Mesendoderm (in vitro differentiated cells): ENCODE data around the gene CWF19L2.

ENCODE experiments used
- DNase-seq: peaks from one replicate; pipeline ENCODE4 v3.0.0; 2013
- H2AK5ac ChIP-seq: 2 replicates; pipeline ENCODE4 v1.6.1; 2013; ENCODE audit warnings: low read length, inconsistent platforms
- H2BK120ac ChIP-seq: 2 replicates; pipeline ENCODE4 v1.6.1; 2013; ENCODE audit warnings: low read depth, mild to moderate bottlenecking, low read length, moderate library complexity, mixed read lengths
- H2BK15ac ChIP-seq: replicated peaks from 2 replicates; pipeline ENCODE4 v1.6.1; 2013; ENCODE audit warnings: low read depth, mild to moderate bottlenecking, moderate library complexity
- H2BK5ac ChIP-seq: 2 replicates; pipeline ENCODE4 v1.6.1; 2013; ENCODE audit warnings: low read length, inconsistent platforms
- H3K18ac ChIP-seq: 2 replicates; pipeline ENCODE4 v1.6.1; 2013; ENCODE audit warnings: mild to moderate bottlenecking, low read length, mixed read lengths
- H3K23ac ChIP-seq: one replicate; pipeline ENCODE4 v1.6.1; 2013; ENCODE audit warnings: low read length
- H3K27ac ChIP-seq: 2 replicates; pipeline ENCODE4 v1.5.1; 2013; ENCODE audit warnings: low read depth, mild to moderate bottlenecking, inconsistent platforms, low read length, moderate library complexity
- H3K27me3 ChIP-seq: 2 replicates; pipeline ENCODE4 v1.6.1; 2013; ENCODE audit warnings: low read length, control low read depth, mild to moderate bottlenecking, inconsistent platforms; ENCODE audit not compliant: insufficient read depth, poor library complexity
- H3K36me3 ChIP-seq: 2 replicates; pipeline ENCODE4 v1.6.1; 2013; ENCODE audit warnings: low read length, inconsistent platforms; ENCODE audit not compliant: control insufficient read depth, insufficient read depth
- H3K4ac ChIP-seq: one replicate; pipeline ENCODE4 v1.6.1; 2013; ENCODE audit warnings: low read depth, mild to moderate bottlenecking, low read length, moderate library complexity
- H3K4me1 ChIP-seq: 2 replicates; pipeline ENCODE4 v1.6.1; 2013; ENCODE audit warnings: low read depth, low read length, inconsistent platforms; ENCODE audit not compliant: control insufficient read depth
- H3K4me2 ChIP-seq: 2 replicates; pipeline ENCODE4 v1.6.1; 2013; ENCODE audit warnings: low read length
- H3K4me3 ChIP-seq: 2 replicates; pipeline ENCODE4 v1.5.1; 2013; ENCODE audit warnings: mild to moderate bottlenecking, low read length
- H3K56ac ChIP-seq: one replicate; pipeline ENCODE4 v1.6.1; 2013; ENCODE audit warnings: low read length
- H3K79me1 ChIP-seq: 2 replicates; pipeline ENCODE4 v1.6.1; 2013; ENCODE audit warnings: low read length, inconsistent platforms
- H3K79me2 ChIP-seq: 2 replicates; pipeline ENCODE4 v1.6.1; 2013; ENCODE audit warnings: mild to moderate bottlenecking, low read length; ENCODE audit not compliant: control insufficient read depth, insufficient read depth
- H3K9ac ChIP-seq: 2 replicates; pipeline ENCODE4 v1.6.1; 2013; ENCODE audit warnings: low read length, inconsistent platforms
- H4K5ac ChIP-seq: one replicate; pipeline ENCODE4 v1.6.1; 2013; ENCODE audit warnings: low read length
- H4K8ac ChIP-seq: one replicate; pipeline ENCODE4 v1.6.1; 2013; ENCODE audit warnings: low read depth, mild to moderate bottlenecking, control low read depth, low read length, moderate library complexity
- WGBS: extraction: QIAGEN DNeasy Blood & Tissue Kit; methylation state at CpG from one replicate; pipeline ENCODE4 v1.1.7; 2013; ENCODE audit warnings: low lambda C conversion rate, missing lambda C conversion rate; ENCODE audit not compliant: insufficient coverage; ENCODE audit errors: extremely low coverage; 5-methylcytosine and 5-hydroxymethylcytosine counted together

CWF19L2 gene

DNA sequence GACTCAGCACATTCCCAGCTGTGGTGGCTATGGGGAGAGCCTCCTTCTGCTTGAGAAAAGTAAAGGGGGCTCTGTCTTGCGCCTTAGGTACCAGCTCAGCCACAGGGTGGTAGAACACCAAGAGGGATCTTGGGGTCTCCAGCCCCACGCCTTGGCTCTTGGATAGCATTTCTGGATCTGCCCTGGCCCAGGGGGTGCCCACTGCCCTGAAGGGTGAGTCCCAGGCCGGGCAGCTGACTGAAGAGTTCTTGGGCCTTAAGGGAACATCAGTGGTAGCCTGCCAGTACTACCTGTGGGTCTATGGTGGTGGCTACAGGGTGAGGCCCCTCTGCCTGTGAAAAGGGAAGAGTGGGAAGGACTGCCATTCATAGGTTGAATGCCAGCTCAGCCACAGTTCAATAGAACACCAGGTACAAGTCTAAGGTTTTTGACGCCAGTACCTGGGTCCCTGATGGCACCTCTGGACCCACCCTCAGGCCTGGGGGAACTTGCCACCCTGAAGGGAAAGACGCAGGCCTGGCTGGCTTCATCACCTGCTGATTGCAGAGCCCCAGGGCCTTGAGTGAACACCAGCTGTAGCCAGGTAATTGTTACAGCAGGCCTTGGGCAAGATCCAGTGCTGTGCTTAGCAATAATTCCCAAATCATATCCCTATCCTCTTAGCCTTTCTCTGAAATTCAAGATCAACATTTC, 3.9 kb downstream of the CWF19L2 start:
- Histone ChIP-seq H3K4me2 (no peak overlapping the region), H4K5ac (no peak overlapping the region), H3K27ac (no peak overlapping the region), H2AK5ac (no peak overlapping the region), H2BK15ac (no peak overlapping the region), H3K4me3 (no peak overlapping the region), H3K18ac (no peak overlapping the region), H3K4me1 (no peaks in the 10 kb centered on the region), H4K8ac (no peak overlapping the region), H3K56ac (no peak overlapping the region), H3K23ac (no peak overlapping the region), H3K79me1 (peaks cover 2% of the 10 kb centered on the region), H3K27me3 (no peaks in the 10 kb centered on the region), H2BK5ac (no peak overlapping the region), H3K9ac (no peak overlapping the region), H3K36me3 (peaks cover 5% of the 10 kb centered on the region), H3K79me2 (peaks cover 14% of the 10 kb centered on the region), H3K4ac (no peak overlapping the region), H2BK120ac (no peak overlapping the region)
- no CpG with 5 or more reads among the region's 5 CpGs for WGBS
- DNase-seq = no peak

DNA sequence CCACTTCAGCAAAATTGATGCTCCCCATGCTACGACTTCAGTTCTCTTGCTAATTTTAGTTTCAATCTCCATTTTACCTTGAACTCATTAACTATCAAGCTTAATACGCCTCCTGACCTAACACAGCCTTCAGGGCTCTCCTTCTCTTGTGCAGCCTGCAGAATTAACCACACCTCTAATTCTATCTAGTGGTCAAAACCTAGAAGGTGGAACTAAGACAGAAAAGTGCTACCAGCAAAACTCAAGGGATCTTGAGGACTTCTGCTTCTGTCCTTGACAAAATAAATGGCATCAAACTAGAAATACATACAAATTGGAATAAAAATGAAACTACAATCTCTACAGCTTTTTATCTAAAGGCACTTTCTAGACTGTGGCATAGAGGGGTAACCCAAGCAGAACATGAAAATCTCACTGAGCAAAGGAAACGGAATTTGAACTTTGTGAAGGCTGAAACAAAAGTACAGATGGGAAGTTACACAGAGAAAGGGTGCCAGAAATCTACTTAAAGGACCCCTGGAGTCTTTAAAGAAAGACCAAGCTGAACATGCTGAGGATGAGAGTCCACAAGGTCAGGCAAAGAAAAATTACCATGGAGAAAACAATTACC, 10.7 kb downstream of the CWF19L2 start:
- no peak for DNase-seq
- H3K79me2 ChIP-seq = peaks cover 2% of the 10 kb centered on the region
- H3K18ac ChIP-seq = no peak overlapping the region
- H3K27me3 ChIP-seq = no peaks in the 10 kb centered on the region
- H2BK120ac ChIP-seq = no peak overlapping the region
- no peaks in the 10 kb centered on the region for H3K4me1 ChIP-seq
- no peak overlapping the region for H2BK5ac ChIP-seq
- no peak overlapping the region for H4K8ac ChIP-seq
- no peaks in the 10 kb centered on the region for H3K36me3 ChIP-seq
- H2BK15ac ChIP-seq = no peak overlapping the region
- H3K4me3 ChIP-seq = no peak overlapping the region
- no peak overlapping the region for H3K56ac ChIP-seq
- H3K27ac ChIP-seq = no peak overlapping the region
- H3K4me2 ChIP-seq = no peak overlapping the region
- H2AK5ac ChIP-seq = no peak overlapping the region
- no CpG with 5 or more reads among the region's 3 CpGs for WGBS
- no peak overlapping the region for H3K23ac ChIP-seq
- no peak overlapping the region for H4K5ac ChIP-seq
- no peak overlapping the region for H3K9ac ChIP-seq
- H3K4ac ChIP-seq = no peak overlapping the region
- H3K79me1 ChIP-seq = no peaks in the 10 kb centered on the region

DNA sequence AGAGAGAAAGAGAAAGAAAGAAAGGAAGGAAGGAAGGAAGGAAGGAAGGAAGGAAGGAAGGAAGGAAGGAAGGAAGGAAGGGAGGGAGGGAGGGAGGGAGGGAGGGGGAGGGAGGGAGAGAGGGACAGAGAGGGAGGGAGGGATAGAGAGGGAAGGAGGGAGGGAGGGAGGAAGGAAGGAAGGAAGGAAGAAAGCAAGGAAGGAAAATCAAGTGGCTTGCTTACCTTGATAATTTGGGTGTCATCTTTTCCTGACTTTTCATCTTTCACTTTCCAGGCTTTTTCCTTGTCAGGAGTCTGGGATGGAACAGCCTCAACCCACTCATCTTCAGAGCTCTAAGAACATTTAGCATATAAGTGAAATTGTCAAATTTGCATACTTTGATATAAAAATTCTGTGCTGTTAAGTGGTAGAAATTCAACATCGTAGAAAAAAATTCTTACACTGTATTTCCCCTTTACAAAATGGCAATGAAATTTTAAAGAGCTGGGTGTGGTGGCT, 14.9 kb downstream of the CWF19L2 start:
- Histone ChIP-seq H3K4me2 (no peak overlapping the region), H2AK5ac (no peak overlapping the region), H3K27ac (no peak overlapping the region), H3K9ac (no peak overlapping the region), H3K18ac (no peak overlapping the region), H3K23ac (no peak overlapping the region), H3K36me3 (no peaks in the 10 kb centered on the region), H3K27me3 (no peaks in the 10 kb centered on the region), H2BK120ac (no peak overlapping the region), H3K79me2 (no peaks in the 10 kb centered on the region), H3K4me1 (no peaks in the 10 kb centered on the region), H3K4me3 (no peak overlapping the region), H4K5ac (no peak overlapping the region), H4K8ac (no peak overlapping the region), H2BK15ac (no peak overlapping the region), H3K79me1 (no peaks in the 10 kb centered on the region), H3K4ac (no peak overlapping the region), H2BK5ac (no peak overlapping the region), H3K56ac (no peak overlapping the region)
- no peak for DNase-seq
- WGBS = no CpG with 5 or more reads among the region's 1 CpG

DNA sequence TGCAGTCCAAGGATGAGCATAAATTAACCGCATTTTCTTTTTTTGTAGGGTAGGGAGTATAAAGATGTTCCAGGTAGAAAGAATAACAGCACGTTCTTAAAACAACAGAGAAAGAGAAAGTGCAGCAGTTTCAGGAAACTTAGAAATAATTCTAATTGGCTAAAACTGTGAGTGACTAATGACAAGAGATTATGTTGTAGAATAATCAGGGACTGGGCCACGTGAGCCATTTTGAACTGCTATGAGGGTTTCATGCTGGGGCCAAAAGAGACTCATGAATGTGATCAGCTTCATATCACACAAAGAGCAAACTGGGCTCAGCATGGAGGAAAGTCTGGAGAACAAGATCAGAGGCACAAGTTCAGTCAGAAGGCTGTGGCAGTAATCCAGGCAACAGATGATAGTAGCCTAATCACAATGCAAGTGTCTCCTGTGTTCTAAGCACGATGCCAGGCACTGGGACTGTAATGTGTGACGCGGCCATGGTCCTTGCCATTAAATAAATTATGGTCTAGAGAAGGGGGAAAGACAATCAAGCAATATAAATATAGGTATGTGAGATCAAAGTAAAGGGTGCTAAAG, 17.9 kb downstream of the CWF19L2 start:
- no CpG with 5 or more reads among the region's 6 CpGs for WGBS
- Histone ChIP-seq H3K4me2 (no peak overlapping the region), H2BK15ac (no peak overlapping the region), H3K27me3 (no peaks in the 10 kb centered on the region), H3K79me2 (no peaks in the 10 kb centered on the region), H3K56ac (no peak overlapping the region), H2BK5ac (no peak overlapping the region), H3K27ac (no peak overlapping the region), H3K36me3 (no peaks in the 10 kb centered on the region), H3K79me1 (no peaks in the 10 kb centered on the region), H3K4me1 (no peaks in the 10 kb centered on the region), H3K23ac (no peak overlapping the region), H4K8ac (no peak overlapping the region), H4K5ac (no peak overlapping the region), H3K9ac (no peak overlapping the region), H2BK120ac (no peak overlapping the region), H3K4ac (no peak overlapping the region), H3K18ac (no peak overlapping the region), H3K4me3 (no peak overlapping the region), H2AK5ac (no peak overlapping the region)
- DNase-seq = peak; percentile 8

DNA sequence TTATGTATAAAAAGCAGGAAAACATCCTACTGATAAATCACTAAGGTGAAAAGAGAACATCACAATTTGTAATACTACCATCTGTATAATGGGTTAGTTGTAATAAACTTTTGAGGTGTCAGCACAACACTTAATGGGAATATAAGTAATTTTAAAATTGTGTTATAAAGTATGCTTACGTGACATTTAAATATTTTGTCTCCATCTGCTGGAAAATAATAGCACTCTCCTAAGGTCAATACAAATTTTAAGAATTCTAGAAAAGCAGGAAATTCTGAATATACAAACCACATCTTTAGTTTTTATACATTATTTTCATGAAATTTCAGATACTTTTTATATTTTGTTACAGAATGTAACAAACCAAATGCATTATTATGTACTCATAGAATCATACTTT, 19.5 kb downstream of the CWF19L2 start:
- no CpG with 5 or more reads among the region's 1 CpG for WGBS

More for the DNA sequence above, 19.5 kb downstream of the CWF19L2 start:
- H2BK15ac ChIP-seq = no peak overlapping the region
- H4K5ac ChIP-seq = no peak overlapping the region
- no peaks in the 10 kb centered on the region for H3K27me3 ChIP-seq
- H3K4ac ChIP-seq = no peak overlapping the region
- no peak overlapping the region for H3K23ac ChIP-seq
- no peak overlapping the region for H3K18ac ChIP-seq
- no peak overlapping the region for H3K27ac ChIP-seq
- no peak overlapping the region for H4K8ac ChIP-seq
- no peak overlapping the region for H2BK120ac ChIP-seq
- H3K79me2 ChIP-seq = no peaks in the 10 kb centered on the region
- H2AK5ac ChIP-seq = no peak overlapping the region
- H3K36me3 ChIP-seq = no peaks in the 10 kb centered on the region
- H3K4me1 ChIP-seq = no peaks in the 10 kb centered on the region
- H3K79me1 ChIP-seq = no peaks in the 10 kb centered on the region
- no peak overlapping the region for H3K9ac ChIP-seq
- no peak overlapping the region for H2BK5ac ChIP-seq
- no peak overlapping the region for H3K4me2 ChIP-seq
- DNase-seq = no peak
- no peak overlapping the region for H3K56ac ChIP-seq
- no peak overlapping the region for H3K4me3 ChIP-seq
